HG02884 (cell line): ENCODE results near the gene DDO.

Experiments
- ATAC-seq: cut with Tn5 transposase; IDR thresholded peaks from one replicate; pipeline ENCODE4 v1.9.1; 2021; ENCODE audit warnings: mild to moderate bottlenecking, moderate library complexity; ENCODE audit not compliant: unreplicated experiment

DDO gene

DNA sequence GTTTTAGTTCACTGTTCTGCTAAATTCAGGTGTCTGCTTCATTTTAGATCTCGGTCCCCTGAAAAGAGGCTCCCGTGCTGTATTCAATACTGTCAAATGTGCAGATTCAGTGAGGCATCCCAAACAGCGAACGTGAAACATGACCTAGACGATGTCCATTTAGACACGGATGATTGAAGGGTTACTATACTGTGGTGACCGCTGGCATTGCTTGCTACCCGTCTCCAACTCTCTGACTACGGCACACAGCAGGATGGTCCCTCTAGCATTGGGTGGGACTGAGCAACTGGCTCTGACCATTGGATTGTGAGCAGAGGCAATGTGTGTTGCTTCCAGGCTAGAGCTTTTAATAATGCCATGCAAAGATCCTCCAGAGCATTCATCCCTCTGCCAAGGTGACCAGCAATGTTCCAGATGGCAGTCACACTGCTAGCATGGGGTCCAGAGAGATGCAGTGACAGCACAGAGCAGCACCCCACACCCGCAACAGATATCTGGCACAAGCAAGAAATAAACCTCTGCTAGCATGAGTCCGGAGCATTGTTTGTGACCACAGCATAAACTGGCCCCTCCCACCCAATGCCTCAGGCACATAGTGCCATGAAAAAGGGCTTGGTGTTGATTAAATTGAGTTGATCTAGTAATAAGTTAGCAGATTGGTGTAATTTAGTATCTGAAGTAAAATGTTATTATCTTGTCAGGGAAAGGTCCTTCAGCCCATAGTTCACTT lies 66.2 kb downstream of the DDO start:
- no peak for ATAC-seq

DNA sequence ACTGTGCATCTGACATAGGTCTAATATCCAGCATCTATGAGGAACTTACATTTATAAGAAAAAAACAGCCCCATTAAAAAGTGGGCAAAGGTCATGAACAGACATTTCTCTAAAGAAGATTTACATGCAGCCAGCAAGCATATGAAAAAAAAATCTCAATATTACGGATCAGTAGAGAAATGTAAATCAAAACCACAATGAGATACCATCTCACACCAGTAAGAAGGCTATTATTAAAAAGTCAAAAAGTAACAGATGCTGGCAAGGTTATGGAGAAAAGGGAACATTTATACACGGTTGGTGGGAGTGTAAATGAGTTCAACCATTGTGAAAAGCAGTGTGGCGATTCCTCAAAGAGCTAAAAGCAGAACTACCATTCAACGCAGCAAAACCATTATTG lies 70.3 kb downstream of the DDO start:
- no peak for ATAC-seq

GRCh38 chr6:110342759-110343158 lies 72.6 kb downstream of the DDO start:
- no peak for ATAC-seq
